ENCODE results near the gene RNF44. TPM values are rescaled to one million over a fixed set of nuclear protein-coding genes. Genes with fewer than 3 reads are reported as not detected.

Gene RNF44
- total RNA-seq, 2 donors from 2014 or later = 11.1 to 14.7 TPM

DNA sequence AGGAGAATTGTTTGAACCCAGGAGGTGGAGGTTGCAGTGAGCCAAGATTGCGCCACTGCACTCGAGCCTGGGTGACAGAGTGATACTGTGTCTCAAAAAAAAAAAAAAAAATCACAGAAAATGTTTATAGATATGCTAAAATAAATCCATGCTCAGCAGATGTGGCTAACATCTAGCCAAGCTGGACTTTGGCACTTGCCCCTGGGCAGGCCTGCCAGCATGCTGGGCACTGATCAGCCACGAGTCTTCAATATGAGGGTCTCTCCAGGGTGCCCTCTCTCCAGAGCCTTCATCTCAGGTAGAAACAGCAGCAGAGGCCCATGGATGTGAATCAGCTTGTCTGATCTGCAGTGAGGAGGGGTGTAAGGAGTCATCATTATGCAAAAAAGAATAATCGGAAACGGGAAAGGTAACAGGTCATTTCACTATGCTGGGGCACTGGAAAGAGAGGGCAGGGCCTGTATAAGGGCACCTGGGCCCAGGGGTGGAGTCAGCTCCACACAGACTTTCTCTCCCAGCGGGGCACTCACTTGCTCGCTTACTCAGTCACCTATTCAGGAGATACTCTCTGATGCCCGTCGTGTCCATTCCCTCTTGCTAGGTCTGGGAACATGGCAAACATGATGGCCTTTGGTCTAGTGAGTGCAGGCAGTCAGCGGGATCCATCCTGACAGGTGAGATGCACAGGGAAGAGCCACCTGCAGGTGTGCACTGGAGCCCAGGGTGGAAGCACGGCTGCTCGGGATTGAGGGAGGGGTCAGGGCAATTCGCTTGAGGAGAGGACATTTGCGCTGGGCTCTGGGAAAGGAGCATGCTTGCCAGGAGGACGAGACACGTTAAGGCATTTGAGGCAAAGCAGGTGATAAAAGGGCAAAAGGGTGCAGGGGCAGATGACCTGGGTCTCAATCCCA is 17.1 kb downstream of the RNF44 start:
- no peak for DNase-seq (ENCODE audit: low spot score)
- H3K27me3 ChIP-seq (replicated peaks; ENCODE audit: insufficient read depth) = no peaks in the 10 kb centered on the region

GRCh38 chr5:176517053-176517661 is 20.0 kb downstream of the RNF44 start:
- H3K4me3 ChIP-seq = no peak overlapping the region
- no peaks in the 10 kb centered on the region for H3K27me3 ChIP-seq (replicated peaks; ENCODE audit: insufficient read depth)
- TF ChIP-seq, protein P1, sequence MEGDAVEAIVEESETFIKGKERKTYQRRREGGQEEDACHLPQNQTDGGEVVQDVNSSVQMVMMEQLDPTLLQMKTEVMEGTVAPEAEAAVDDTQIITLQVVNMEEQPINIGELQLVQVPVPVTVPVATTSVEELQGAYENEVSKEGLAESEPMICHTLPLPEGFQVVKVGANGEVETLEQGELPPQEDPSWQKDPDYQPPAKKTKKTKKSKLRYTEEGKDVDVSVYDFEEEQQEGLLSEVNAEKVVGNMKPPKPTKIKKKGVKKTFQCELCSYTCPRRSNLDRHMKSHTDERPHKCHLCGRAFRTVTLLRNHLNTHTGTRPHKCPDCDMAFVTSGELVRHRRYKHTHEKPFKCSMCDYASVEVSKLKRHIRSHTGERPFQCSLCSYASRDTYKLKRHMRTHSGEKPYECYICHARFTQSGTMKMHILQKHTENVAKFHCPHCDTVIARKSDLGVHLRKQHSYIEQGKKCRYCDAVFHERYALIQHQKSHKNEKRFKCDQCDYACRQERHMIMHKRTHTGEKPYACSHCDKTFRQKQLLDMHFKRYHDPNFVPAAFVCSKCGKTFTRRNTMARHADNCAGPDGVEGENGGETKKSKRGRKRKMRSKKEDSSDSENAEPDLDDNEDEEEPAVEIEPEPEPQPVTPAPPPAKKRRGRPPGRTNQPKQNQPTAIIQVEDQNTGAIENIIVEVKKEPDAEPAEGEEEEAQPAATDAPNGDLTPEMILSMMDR (IDR thresholded peaks at IDR 0.05) = no peak
- H3K4me1 ChIP-seq (ENCODE audit: control insufficient read depth in 1 of 2, low read depth in 2 of 2) = no peaks in the 10 kb centered on the region
- no peak for DNase-seq (ENCODE audit: low spot score)
- no peaks in the 10 kb centered on the region for H3K9me3 ChIP-seq
- no peaks in the 10 kb centered on the region for H3K36me3 ChIP-seq
- ATAC-seq (ENCODE audit: insufficient number of reproducible peaks, low FRiP score, low read depth) = no peak
- H3K27ac ChIP-seq = no peak overlapping the region

More for the DNA sequence above, 17.1 kb downstream of the RNF44 start:
- Histone ChIP-seq H3K4me1 (ENCODE audit: control insufficient read depth in 1 of 2, low read depth in 2 of 2) (no peaks in the 10 kb centered on the region), H3K9me3 (no peaks in the 10 kb centered on the region), H3K4me3 (no peak overlapping the region), H3K36me3 (no peaks in the 10 kb centered on the region), H3K27ac (no peak overlapping the region)
- ATAC-seq (ENCODE audit: insufficient number of reproducible peaks, low FRiP score, low read depth) = no peak
- TF ChIP-seq, protein P1 (IDR thresholded peaks at IDR 0.05) = no peak

DNA sequence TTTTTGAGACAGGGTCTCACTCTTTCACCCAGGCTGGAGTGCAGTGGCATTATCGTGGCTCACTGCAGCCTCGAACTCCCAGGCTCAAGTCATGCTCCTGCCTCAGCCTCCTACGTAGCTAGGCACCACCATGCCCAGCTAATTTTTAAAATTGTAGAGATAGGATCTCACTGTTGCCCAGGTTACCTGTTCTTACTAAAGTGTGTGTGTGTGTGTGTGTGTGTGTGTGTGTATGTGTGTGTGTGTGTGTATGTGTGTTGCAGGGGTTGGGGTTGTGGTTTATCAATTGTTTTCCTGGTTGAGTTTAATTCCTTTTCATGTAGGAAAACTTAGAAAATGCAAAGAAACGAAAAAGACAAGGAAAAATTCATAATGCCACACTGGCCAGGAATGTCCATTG is 21.8 kb downstream of the RNF44 start:
- DNase-seq (ENCODE audit: low spot score) (no peak), ATAC-seq (ENCODE audit: insufficient number of reproducible peaks, low FRiP score, low read depth) (no peak)
- no peaks in the 10 kb centered on the region for H3K36me3 ChIP-seq
- no peak overlapping the region for H3K4me3 ChIP-seq
- TF ChIP-seq, protein P1 (IDR thresholded peaks at IDR 0.05) = no peak
- no peaks in the 10 kb centered on the region for H3K27me3 ChIP-seq (replicated peaks; ENCODE audit: insufficient read depth)
- no peaks in the 10 kb centered on the region for H3K4me1 ChIP-seq (ENCODE audit: control insufficient read depth in 1 of 2, low read depth in 2 of 2)
- H3K27ac ChIP-seq = no peak overlapping the region
- H3K9me3 ChIP-seq = no peaks in the 10 kb centered on the region

DNA sequence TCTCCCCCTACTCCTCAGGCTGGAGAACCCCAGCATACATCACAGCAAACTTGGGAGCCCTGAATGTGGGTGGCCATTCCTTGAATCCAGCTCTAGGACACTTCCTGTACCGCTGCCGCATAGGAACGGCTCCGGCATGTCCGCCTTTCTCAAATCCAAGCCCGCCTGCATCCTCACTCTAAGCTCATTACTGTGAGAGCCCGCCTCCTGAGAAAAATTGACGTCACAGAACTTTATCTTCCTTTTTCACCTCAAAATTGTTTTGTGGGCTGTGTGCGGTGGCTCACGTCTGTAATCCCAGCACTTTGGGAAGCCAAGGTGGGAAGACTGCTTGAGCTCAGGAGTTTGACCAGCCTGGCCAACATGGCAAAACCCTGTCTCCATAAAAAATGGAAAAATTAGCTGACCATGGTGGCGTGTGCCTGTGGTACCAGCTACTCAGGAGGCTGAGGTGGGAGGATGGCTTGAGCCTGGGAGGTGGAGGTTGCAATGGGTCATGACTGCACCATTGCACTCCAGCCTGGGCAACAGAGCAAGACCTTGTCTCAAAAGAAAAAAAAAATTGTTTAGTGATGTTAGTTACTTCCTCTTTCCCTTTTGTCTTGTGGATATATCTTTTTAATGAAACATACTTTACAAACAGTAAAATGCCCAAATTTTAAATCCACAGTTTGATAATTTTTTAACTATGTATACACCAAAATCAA is 22.8 kb downstream of the RNF44 start:
- Histone ChIP-seq H3K4me3 (no peak overlapping the region), H3K36me3 (peaks cover 9% of the 10 kb centered on the region), H3K27me3 (replicated peaks; ENCODE audit: insufficient read depth) (no peaks in the 10 kb centered on the region), H3K4me1 (ENCODE audit: control insufficient read depth in 1 of 2, low read depth in 2 of 2) (no peaks in the 10 kb centered on the region), H3K9me3 (no peaks in the 10 kb centered on the region), H3K27ac (no peak overlapping the region)
- TF ChIP-seq, protein P1 (IDR thresholded peaks at IDR 0.05) = no peak
- no peak for DNase-seq (ENCODE audit: low spot score)
- no peak for ATAC-seq (ENCODE audit: insufficient number of reproducible peaks, low FRiP score, low read depth)

GRCh38 chr5:176513788-176514187 is 23.4 kb downstream of the RNF44 start:
- H3K9me3 ChIP-seq = no peaks in the 10 kb centered on the region
- no peaks in the 10 kb centered on the region for H3K27me3 ChIP-seq (replicated peaks; ENCODE audit: insufficient read depth)
- no peak overlapping the region for H3K4me3 ChIP-seq
- no peaks in the 10 kb centered on the region for H3K4me1 ChIP-seq (ENCODE audit: control insufficient read depth in 1 of 2, low read depth in 2 of 2)
- TF ChIP-seq, protein P1 (IDR thresholded peaks at IDR 0.05) = no peak
- ATAC-seq (ENCODE audit: insufficient number of reproducible peaks, low FRiP score, low read depth) = no peak
- peaks cover 13% of the 10 kb centered on the region for H3K36me3 ChIP-seq
- H3K27ac ChIP-seq = no peak overlapping the region
- DNase-seq (ENCODE audit: low spot score) = no peak
